HCT116 (cell line): Measurements from ENCODE around the gene SLC46A3. TPM values are rescaled to one million over a fixed set of nuclear protein-coding genes. Genes with fewer than 3 reads are reported as not detected.

Source experiments
- ATAC-seq: fragments of 200-7000 bp; cut with Tn5 transposase; 2 replicates; pipeline ENCODE4 v1.9.1; 2020; ENCODE audit warnings: mild to moderate bottlenecking, moderate library complexity
- BruUV-seq: library from RNA; stranded (reverse); fragments of 400-500 nt; replicated peaks from 2 replicates; lab custom pipeline; 2021; lab: Mats Ljungman, UMichigan
- CTCF ChIA-PET: fragments of 300-600 bp; sonication (Branson Sonifier 250); formaldehyde crosslinking; loops from one replicate; lab custom pipeline; 2021; ENCODE audit warnings: antibody characterized with exemption; lab: Charles Lee
- POLR2A ChIA-PET: fragments of 300-600, 350-600 bp; sonication (Branson Sonifier 250); formaldehyde crosslinking; loops from one replicate; lab custom pipeline; 2021; ENCODE audit warnings: antibody characterized with exemption; lab: Charles Lee
- RAD21 ChIA-PET, 2 experiments: fragments of 300-600 bp; sonication (Branson Sonifier 250); formaldehyde crosslinking; loops; one replicate each; lab custom pipeline; 2023; ENCODE audit warnings: low total read pairs in 2 of 2; ENCODE audit not compliant: uncharacterized antibody in 2 of 2, unreplicated experiment in 2 of 2, low non-redundant PET in 1 of 2; lab: Charles Lee
- DNase-seq: peaks from one replicate; pipeline ENCODE4 v3.0.0-alpha.2; 2010; ENCODE audit warnings: low read depth, low spot score
- H2AFZ ChIP-seq: fragments of 200-600 bp; shearing (Covaris generic), sonication (generic); 2 replicates; pipeline ENCODE4 v1.6.1; 2017; ENCODE audit warnings: low read depth, mixed run types, mixed read lengths, antibody characterized with exemption, low read length; ENCODE audit not compliant: poor library complexity, severe bottlenecking
- H3K27ac ChIP-seq: 2 replicates; pipeline ENCODE4 v1.5.1; 2012; ENCODE audit warnings: low read depth, low read length
- H3K27me3 ChIP-seq: fragments of 200-600 bp; sonication (generic); 2 replicates; pipeline ENCODE4 v1.6.1; 2016; ENCODE audit warnings: mixed run types, low read length, mixed read lengths; ENCODE audit not compliant: insufficient read depth
- H3K36me3 ChIP-seq, 2 experiments: fragments of 200-500 bp in 1 of 2; fragments of 200-600 bp in 1 of 2; sonication (Bioruptor generic) in 1 of 2; sonication (generic) in 1 of 2; 2 replicates each; pipeline versions ENCODE4 v1.5.1 to v1.6.1; 2014 to 2016; ENCODE audit warnings: low read length in 2 of 2, inconsistent platforms in 1 of 2, mixed read lengths in 1 of 2, mixed run types in 1 of 2; ENCODE audit not compliant: insufficient read depth in 2 of 2, control insufficient read depth in 1 of 2
- H3K4me1 ChIP-seq, 2 experiments: fragments of 200-600 bp in 1 of 2; sonication (generic) in 1 of 2; 2 replicates each; pipeline versions ENCODE4 v1.5.1 to v1.6.1; 2012 to 2017; ENCODE audit warnings: low read length in 2 of 2, inconsistent platforms in 1 of 2, mild to moderate bottlenecking in 1 of 2, mixed read lengths in 1 of 2, mixed run types in 1 of 2, moderate library complexity in 1 of 2; ENCODE audit not compliant: insufficient read depth in 2 of 2, control insufficient read depth in 1 of 2
- H3K4me2 ChIP-seq: fragments of 200-600 bp; sonication (generic); 2 replicates; pipeline ENCODE4 v1.6.1; 2017; ENCODE audit warnings: mixed run types, low read length, mixed read lengths
- H3K4me3 ChIP-seq, 2 experiments: fragments of 200-600 bp in 1 of 2; sonication (generic) in 1 of 2; replicated peaks in 1 of 2; 2 replicates each; pipeline ENCODE4 v1.5.1; 2011 to 2016; ENCODE audit warnings: low read length in 2 of 2, control low read depth in 1 of 2, low read depth in 1 of 2, mild to moderate bottlenecking in 1 of 2, mixed read lengths in 1 of 2, mixed run types in 1 of 2
- H3K79me2 ChIP-seq: fragments of 200-600 bp; sonication (generic); 2 replicates; pipeline ENCODE4 v1.6.1; 2017; ENCODE audit warnings: mild to moderate bottlenecking, mixed run types, low read length, moderate library complexity, mixed read lengths; ENCODE audit not compliant: insufficient read depth
- H3K9ac ChIP-seq: fragments of 200-600 bp; sonication (generic); 2 replicates; pipeline ENCODE4 v1.6.1; 2016; ENCODE audit warnings: low read length, mixed read lengths
- H3K9me2 ChIP-seq: fragments of 200-600 bp; sonication (generic), shearing (Covaris generic); 2 replicates; pipeline ENCODE4 v1.6.1; 2017; ENCODE audit warnings: mixed run types, mild to moderate bottlenecking, moderate library complexity; ENCODE audit not compliant: insufficient read depth
- H3K9me3 ChIP-seq, 2 experiments: fragments of 200-500 bp in 1 of 2; fragments of 200-600 bp in 1 of 2; sonication (Bioruptor generic) in 1 of 2; sonication (generic) in 1 of 2; 2 replicates each; pipeline ENCODE4 v1.6.1; 2014 to 2017; ENCODE audit warnings: low read length in 2 of 2, mixed read lengths in 2 of 2, inconsistent platforms in 1 of 2, low read depth in 1 of 2, mild to moderate bottlenecking in 1 of 2, mixed run types in 1 of 2, moderate library complexity in 1 of 2; ENCODE audit not compliant: control insufficient read depth in 1 of 2, insufficient read depth in 1 of 2
- H4K20me1 ChIP-seq: fragments of 200-600 bp; sonication (generic), shearing (Covaris generic); 2 replicates; pipeline ENCODE4 v1.6.1; 2017; ENCODE audit warnings: mixed run types, mild to moderate bottlenecking, moderate library complexity; ENCODE audit not compliant: insufficient read depth
- ELF1 ChIP-seq: IDR thresholded peaks from 2 replicates; pipeline ENCODE4 v1.6.1; 2012; ENCODE audit warnings: low read depth, borderline replicate concordance
- EZH2 ChIP-seq: fragments of 200-600 bp; sonication (generic); IDR thresholded peaks from 2 replicates; pipeline ENCODE4 v1.6.1; 2017; ENCODE audit warnings: antibody characterized with exemption, mixed run types
- POLR2A ChIP-seq: IDR thresholded peaks from 2 replicates; pipeline ENCODE4 v1.7.0; 2011; ENCODE audit warnings: borderline replicate concordance; ENCODE audit not compliant: insufficient read depth, insufficient read length; ENCODE audit errors: extremely low read depth
- POLR2AphosphoS5 ChIP-seq: IDR thresholded peaks from 2 replicates; pipeline ENCODE4 v1.6.1; 2011; ENCODE audit warnings: mild to moderate bottlenecking, low read depth, low read length, moderate library complexity
- SIN3A ChIP-seq: IDR thresholded peaks from 2 replicates; pipeline ENCODE4 v1.6.1; 2012; ENCODE audit warnings: low read depth
- ZNF274 ChIP-seq: fragments of 200-500 bp; sonication (Bioruptor generic); IDR thresholded peaks from 2 replicates; pipeline ENCODE4 v1.6.1; 2014; ENCODE audit warnings: mild to moderate bottlenecking, low read depth, low read length, inconsistent platforms
- intact Hi-C: fragments of 100-400 bp; cut with micrococcal nuclease; formaldehyde crosslinking; loops from 2 replicates; pipeline ENCODE4 v1.10.0; 2022
- total RNA-seq: library from RNA; stranded (reverse); gene quantifications from one replicate; pipeline ENCODE4 v1.2.1, GENCODE V29; 2021; ENCODE audit not compliant: unreplicated experiment
- TF ChIP-seq, protein P1 (sequence below): IDR thresholded peaks from 2 replicates; pipeline ENCODE4 v1.6.1; 2012
- TF ChIP-seq, protein P2 (sequence below), 3 experiments: fragments of 200-600 bp in 1 of 3; sonication (generic) in 1 of 3; IDR thresholded peaks in 2 of 3; conservative IDR thresholded peaks in 1 of 3; 2 replicates each; pipeline ENCODE4 v1.5.1; 2012 to 2017; ENCODE audit warnings: low read depth in 2 of 3, low read length in 2 of 3, antibody characterized with exemption in 1 of 3, borderline replicate concordance in 1 of 3, control low read depth in 1 of 3, mild to moderate bottlenecking in 1 of 3, mixed read lengths in 1 of 3, mixed run types in 1 of 3, moderate library complexity in 1 of 3; ENCODE audit not compliant: insufficient read depth in 1 of 3
- TF ChIP-seq, protein P3 (sequence below): IDR thresholded peaks from 2 replicates; pipeline ENCODE4 v1.6.1; 2011; ENCODE audit warnings: mild to moderate bottlenecking, low read length, moderate library complexity; ENCODE audit not compliant: insufficient replicate concordance; ENCODE audit errors: extremely low read depth
- TF ChIP-seq, protein P4 (sequence below): IDR thresholded peaks from 2 replicates; pipeline ENCODE4 v1.6.1; 2012; ENCODE audit warnings: low read depth

The SLC46A3 gene
- total RNA-seq, 1 experiment from 2014 or later = 0.93 TPM

DNA sequence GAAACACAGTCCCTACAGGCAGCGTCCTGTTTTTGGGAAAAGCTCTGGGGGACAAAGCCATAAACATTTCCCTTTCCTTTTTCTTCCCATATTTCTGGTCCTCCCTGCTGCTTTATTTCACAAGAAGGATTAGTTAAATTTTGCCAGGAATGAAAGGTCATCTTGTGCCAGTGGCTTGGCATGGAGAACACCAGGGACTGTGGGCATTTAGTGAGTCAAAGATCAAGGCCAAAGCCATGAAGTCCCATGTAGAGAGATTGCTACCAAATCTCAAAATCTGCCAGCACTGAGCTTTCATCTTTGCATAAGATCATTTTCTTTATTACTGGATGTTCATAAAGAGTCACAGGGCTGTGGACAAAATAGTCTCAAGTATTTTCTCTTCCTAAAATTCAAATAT is 29.1 kb upstream of the SLC46A3 start:
- Histone ChIP-seq H3K36me3 (no peaks in the 10 kb centered on the region), H3K9me3 (no peaks in the 10 kb centered on the region), H2AFZ (no peak overlapping the region), H3K79me2 (no peaks in the 10 kb centered on the region), H3K27ac (no peak overlapping the region), H3K4me2 (no peak overlapping the region), H3K9ac (no peak overlapping the region), H3K27me3 (no peaks in the 10 kb centered on the region), H3K9me2 (no peaks in the 10 kb centered on the region), H3K4me1 (peaks cover 2 to 3% of the 10 kb centered on the region in 2 experiments; a peak in 3 of 4 replicates), H3K4me3 (no peak overlapping the region), H4K20me1 (no peaks in the 10 kb centered on the region)
- ChIA-PET CTCF (no interaction called here), RAD21 (no interaction called here), POLR2A (no interaction called here)
- ATAC-seq = no peak
- TF ChIP-seq, protein P1, sequence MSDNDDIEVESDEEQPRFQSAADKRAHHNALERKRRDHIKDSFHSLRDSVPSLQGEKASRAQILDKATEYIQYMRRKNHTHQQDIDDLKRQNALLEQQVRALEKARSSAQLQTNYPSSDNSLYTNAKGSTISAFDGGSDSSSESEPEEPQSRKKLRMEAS = no peak
- TF ChIP-seq SIN3A (no peak), ZNF274 (no peak), POLR2AphosphoS5 (no peak), POLR2A (no peak), ELF1 (no peak), EZH2 (no peak)
- TF ChIP-seq, protein P2, sequence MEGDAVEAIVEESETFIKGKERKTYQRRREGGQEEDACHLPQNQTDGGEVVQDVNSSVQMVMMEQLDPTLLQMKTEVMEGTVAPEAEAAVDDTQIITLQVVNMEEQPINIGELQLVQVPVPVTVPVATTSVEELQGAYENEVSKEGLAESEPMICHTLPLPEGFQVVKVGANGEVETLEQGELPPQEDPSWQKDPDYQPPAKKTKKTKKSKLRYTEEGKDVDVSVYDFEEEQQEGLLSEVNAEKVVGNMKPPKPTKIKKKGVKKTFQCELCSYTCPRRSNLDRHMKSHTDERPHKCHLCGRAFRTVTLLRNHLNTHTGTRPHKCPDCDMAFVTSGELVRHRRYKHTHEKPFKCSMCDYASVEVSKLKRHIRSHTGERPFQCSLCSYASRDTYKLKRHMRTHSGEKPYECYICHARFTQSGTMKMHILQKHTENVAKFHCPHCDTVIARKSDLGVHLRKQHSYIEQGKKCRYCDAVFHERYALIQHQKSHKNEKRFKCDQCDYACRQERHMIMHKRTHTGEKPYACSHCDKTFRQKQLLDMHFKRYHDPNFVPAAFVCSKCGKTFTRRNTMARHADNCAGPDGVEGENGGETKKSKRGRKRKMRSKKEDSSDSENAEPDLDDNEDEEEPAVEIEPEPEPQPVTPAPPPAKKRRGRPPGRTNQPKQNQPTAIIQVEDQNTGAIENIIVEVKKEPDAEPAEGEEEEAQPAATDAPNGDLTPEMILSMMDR (IDR thresholded peaks at IDR 0.05 in 2 of 3, conservative IDR thresholded peaks at IDR 0.05 in 1 of 3; ENCODE audit: borderline replicate concordance in 1 of 3, insufficient read depth in 1 of 3, low read depth in 2 of 3, low read length in 2 of 3) = no peak
- no TSS peak for BruUV-seq
- intact Hi-C loops = no loop called here
- DNase-seq = no peak

DNA sequence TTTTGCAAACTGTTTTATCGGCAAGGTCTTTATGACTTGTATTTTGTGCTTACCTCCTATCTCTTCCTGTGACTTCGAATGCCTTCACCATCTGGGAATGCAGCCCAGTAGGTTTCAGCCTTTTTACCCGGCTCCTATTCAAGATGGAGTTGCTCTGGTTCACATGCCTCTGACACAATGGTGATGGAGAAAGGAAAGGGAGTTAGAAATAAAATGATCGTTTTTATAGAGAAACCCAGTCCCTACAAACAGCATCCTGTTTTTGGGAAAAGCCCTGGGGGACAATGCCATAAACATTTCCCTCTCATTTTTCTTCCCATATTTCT is 27.5 kb upstream of the SLC46A3 start:
- Histone ChIP-seq H3K4me1 (no peaks in the 10 kb centered on the region), H3K9ac (no peak overlapping the region), H3K4me2 (no peak overlapping the region), H3K79me2 (no peaks in the 10 kb centered on the region), H3K4me3 (no peak overlapping the region), H2AFZ (no peak overlapping the region), H4K20me1 (no peaks in the 10 kb centered on the region), H3K27ac (no peak overlapping the region), H3K36me3 (no peaks in the 10 kb centered on the region), H3K9me3 (no peaks in the 10 kb centered on the region), H3K9me2 (no peaks in the 10 kb centered on the region), H3K27me3 (no peaks in the 10 kb centered on the region)
- ATAC-seq (no peak), DNase-seq (no peak)
- intact Hi-C loops = no loop called here
- no TSS peak for BruUV-seq
- no peak for TF ChIP-seq EZH2
- TF ChIP-seq ELF1 = no peak
- TF ChIP-seq, protein P3, sequence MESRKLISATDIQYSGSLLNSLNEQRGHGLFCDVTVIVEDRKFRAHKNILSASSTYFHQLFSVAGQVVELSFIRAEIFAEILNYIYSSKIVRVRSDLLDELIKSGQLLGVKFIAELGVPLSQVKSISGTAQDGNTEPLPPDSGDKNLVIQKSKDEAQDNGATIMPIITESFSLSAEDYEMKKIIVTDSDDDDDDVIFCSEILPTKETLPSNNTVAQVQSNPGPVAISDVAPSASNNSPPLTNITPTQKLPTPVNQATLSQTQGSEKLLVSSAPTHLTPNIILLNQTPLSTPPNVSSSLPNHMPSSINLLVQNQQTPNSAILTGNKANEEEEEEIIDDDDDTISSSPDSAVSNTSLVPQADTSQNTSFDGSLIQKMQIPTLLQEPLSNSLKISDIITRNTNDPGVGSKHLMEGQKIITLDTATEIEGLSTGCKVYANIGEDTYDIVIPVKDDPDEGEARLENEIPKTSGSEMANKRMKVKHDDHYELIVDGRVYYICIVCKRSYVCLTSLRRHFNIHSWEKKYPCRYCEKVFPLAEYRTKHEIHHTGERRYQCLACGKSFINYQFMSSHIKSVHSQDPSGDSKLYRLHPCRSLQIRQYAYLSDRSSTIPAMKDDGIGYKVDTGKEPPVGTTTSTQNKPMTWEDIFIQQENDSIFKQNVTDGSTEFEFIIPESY = no peak
- TF ChIP-seq POLR2AphosphoS5 = no peak
- TF ChIP-seq, protein P4, sequence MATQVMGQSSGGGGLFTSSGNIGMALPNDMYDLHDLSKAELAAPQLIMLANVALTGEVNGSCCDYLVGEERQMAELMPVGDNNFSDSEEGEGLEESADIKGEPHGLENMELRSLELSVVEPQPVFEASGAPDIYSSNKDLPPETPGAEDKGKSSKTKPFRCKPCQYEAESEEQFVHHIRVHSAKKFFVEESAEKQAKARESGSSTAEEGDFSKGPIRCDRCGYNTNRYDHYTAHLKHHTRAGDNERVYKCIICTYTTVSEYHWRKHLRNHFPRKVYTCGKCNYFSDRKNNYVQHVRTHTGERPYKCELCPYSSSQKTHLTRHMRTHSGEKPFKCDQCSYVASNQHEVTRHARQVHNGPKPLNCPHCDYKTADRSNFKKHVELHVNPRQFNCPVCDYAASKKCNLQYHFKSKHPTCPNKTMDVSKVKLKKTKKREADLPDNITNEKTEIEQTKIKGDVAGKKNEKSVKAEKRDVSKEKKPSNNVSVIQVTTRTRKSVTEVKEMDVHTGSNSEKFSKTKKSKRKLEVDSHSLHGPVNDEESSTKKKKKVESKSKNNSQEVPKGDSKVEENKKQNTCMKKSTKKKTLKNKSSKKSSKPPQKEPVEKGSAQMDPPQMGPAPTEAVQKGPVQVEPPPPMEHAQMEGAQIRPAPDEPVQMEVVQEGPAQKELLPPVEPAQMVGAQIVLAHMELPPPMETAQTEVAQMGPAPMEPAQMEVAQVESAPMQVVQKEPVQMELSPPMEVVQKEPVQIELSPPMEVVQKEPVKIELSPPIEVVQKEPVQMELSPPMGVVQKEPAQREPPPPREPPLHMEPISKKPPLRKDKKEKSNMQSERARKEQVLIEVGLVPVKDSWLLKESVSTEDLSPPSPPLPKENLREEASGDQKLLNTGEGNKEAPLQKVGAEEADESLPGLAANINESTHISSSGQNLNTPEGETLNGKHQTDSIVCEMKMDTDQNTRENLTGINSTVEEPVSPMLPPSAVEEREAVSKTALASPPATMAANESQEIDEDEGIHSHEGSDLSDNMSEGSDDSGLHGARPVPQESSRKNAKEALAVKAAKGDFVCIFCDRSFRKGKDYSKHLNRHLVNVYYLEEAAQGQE = no peak
- RAD21 ChIA-PET = no interaction called here
- POLR2A ChIA-PET = no interaction called here
- CTCF ChIA-PET = no interaction called here
